Esophagus muscularis mucosa (tissue), 3 donors: ENCODE data around the gene PXDN.

ENCODE experiments used
- CTCF ChIP-seq, 3 experiments: fragments of 200-600 bp in 2 of 3; fragments of 450-650 bp in 1 of 3; sonication (generic) in 2 of 3; IDR thresholded peaks; one replicate each; pipeline ENCODE4 v1.5.1; 2017 to 2019; ENCODE audit warnings: antibody characterized with exemption in 3 of 3, mild to moderate bottlenecking in 2 of 3, moderate library complexity in 1 of 3
- POLR2AphosphoS5 ChIP-seq, 2 donors: sonication (generic); formaldehyde crosslinking; IDR thresholded peaks; one replicate each; pipeline ENCODE4 v1.6.1; 2017; ENCODE audit warnings: antibody characterized with exemption in 2 of 2

DNA sequence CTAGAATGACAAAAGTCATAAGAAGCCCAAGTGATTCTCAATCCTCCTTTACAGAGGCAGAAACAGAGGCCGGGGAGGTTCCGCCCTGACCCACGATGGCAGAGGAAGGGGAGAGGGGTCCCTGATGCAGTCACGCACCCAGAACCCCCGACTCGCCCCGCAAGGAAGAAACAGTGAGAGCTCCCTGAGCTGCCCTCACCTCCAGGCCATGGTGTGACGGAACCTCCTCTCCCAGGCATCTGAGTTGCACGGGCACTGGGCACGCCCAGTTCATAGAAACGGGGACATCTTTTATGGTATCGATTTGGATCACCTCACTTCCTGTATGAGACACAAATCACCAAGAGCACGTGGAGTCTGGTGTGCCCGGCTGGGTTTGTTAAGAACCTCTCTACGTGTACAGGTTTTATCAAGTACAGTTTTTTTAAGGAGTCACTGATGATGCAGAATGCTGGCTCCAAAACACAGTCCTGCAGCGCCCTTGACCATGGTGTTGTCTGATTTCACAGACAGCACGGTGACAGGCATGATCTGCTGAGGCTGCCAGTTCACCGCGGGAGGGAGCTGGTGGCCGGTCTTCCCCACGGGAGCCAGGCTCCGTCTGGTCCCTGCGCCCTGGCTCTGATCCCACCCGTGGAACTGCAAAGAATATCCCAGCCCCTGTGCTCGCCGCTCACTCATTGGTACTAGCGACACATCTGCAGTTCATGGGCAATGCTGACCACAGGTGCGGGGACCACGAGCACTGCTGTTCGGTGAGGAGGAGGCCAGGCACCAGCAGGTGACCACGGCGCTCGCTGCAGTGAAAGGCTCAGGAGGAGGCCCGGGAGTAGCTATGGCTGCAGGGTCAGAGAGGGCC, 35.6 kb downstream of the PXDN start:
- no peak for TF ChIP-seq CTCF (IDR thresholded peaks at IDR 0.05)
- no peak for TF ChIP-seq POLR2AphosphoS5 (IDR thresholded peaks at IDR 0.05)
